Hepatocyte (in vitro differentiated cells): Measurements from ENCODE around the gene FFAR4.
A peak's percentile ranks its signal among the peaks of the same experiment; 100 is the strongest.

Experiments
- CTCF ChIP-seq: fragments of 200-600 bp; sonication (generic); IDR thresholded peaks from 2 replicates; pipeline ENCODE4 v1.5.1; 2016; ENCODE audit warnings: antibody characterized with exemption, mild to moderate bottlenecking; ENCODE audit not compliant: poor library complexity
- EZH2 ChIP-seq: fragments of 200-600 bp; sonication (generic); IDR thresholded peaks from 2 replicates; pipeline ENCODE4 v1.6.1; 2016; ENCODE audit warnings: antibody characterized with exemption, mild to moderate bottlenecking, borderline replicate concordance
- EZH2phosphoT487 ChIP-seq: fragments of 200-600 bp; sonication (generic); IDR thresholded peaks from one replicate; pipeline ENCODE4 v1.6.1; 2018; ENCODE audit warnings: antibody characterized with exemption, mild to moderate bottlenecking, low read depth, moderate library complexity; ENCODE audit not compliant: unreplicated experiment, severe bottlenecking

DNA sequence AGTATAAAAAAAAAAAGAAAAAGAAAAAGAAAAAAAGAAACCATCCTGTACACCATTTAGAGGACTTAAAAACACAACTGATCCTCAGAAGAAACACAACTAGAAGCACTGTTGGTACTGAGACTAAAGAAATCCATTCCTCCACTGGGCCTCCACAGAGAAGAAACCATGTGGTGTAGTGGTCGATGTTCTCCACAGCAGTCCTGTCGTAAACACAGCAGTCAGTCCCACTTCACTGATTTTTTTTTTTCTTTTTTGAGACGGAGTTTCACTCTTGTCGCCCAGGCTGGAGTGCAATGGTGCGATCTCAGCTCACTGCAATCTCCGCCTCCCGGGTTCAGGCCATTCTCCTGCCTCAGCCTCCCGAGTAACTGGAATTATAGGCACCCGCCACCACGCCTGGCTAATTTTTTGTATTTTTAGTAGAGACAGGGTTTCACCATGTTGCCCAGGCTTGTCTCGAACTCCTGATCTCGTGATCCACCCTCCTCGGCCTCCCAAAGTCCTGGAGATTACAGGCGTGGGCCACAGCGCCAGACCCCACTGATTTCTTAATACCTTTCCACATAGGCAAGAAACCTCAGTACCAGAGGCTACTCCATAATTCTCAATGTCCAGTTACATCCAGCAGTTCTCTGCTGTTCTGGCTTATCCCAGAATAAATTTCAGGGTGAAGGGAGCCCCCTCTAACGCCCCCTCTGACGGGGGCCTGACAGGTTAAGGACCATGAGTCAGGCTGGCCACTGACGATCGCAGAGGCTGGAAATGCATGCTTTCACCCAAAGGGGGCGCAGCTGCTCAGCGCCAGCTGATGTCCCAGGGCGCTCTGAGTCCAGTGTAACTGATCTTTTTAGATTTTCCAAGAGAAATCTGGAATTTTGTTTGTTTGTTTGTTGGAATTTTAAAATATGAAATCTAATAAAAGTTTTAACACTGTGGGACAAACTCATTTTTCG lies 24.8 kb upstream of the FFAR4 start:
- TF ChIP-seq CTCF, result peak; percentile 83
- TF ChIP-seq EZH2, result no peak
- no peak for TF ChIP-seq EZH2phosphoT487
